ENCODE data around the gene C6orf52.
"Not testable (repeated sequence)": the region's sequence is repeated elsewhere in the genome, so short reads cannot be mapped to it uniquely, and the experiment has no call there.

The C6orf52 gene

DNA sequence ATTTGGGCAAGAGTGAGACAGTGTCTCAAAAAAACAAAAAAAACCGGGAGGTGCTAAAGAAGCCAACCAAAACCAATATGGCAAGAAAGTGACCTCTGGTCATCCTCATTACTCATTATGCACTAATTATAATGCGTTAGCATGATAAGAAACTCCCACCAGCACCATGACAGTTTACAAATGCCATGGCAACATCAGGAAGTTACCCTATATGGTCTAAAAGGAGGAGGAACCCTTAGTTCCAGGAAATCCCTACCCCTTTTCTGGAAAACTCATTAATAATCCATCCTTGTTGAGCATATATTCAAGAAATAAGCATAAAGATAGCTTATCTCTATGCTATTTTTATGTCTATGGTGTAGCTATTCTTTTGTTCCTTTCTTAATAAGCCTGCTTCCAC, 31.7 kb downstream of the C6orf52 start:
- no peak overlapping the region for H3K4me3 ChIP-seq (ENCODE audit: low read depth, low read length)
- no peak for DNase-seq (ENCODE audit: low read depth)
- TF ChIP-seq, protein P1, sequence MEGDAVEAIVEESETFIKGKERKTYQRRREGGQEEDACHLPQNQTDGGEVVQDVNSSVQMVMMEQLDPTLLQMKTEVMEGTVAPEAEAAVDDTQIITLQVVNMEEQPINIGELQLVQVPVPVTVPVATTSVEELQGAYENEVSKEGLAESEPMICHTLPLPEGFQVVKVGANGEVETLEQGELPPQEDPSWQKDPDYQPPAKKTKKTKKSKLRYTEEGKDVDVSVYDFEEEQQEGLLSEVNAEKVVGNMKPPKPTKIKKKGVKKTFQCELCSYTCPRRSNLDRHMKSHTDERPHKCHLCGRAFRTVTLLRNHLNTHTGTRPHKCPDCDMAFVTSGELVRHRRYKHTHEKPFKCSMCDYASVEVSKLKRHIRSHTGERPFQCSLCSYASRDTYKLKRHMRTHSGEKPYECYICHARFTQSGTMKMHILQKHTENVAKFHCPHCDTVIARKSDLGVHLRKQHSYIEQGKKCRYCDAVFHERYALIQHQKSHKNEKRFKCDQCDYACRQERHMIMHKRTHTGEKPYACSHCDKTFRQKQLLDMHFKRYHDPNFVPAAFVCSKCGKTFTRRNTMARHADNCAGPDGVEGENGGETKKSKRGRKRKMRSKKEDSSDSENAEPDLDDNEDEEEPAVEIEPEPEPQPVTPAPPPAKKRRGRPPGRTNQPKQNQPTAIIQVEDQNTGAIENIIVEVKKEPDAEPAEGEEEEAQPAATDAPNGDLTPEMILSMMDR (IDR thresholded peaks at IDR 0.05; ENCODE audit: insufficient read depth, low read depth, low read length, missing control alignments): no peak

DNA sequence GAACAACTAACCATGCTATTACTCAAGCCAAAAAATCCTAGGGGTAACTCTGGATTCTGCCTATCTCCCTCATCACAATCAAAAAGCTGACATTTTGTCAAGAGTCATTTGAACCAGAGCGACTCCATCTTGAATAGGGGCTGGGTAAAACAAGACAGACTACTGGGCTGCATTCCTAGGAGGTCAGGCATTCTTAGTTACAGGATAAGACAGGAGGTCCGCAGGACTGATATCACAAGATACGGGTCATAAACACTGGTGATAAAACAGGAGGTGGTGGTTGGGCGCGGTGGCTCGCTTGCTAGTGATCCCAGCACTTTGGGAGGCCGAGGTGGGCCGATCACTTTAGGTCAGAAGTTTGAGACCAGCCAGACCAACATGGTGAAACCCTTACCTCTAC, 32.2 kb downstream of the C6orf52 start:
- H3K4me3 ChIP-seq (ENCODE audit: low read depth, low read length): no peak overlapping the region
- no peak for DNase-seq (ENCODE audit: low read depth)
- TF ChIP-seq, protein P1 (IDR thresholded peaks at IDR 0.05; ENCODE audit: insufficient read depth, low read depth, low read length, missing control alignments): no peak

DNA sequence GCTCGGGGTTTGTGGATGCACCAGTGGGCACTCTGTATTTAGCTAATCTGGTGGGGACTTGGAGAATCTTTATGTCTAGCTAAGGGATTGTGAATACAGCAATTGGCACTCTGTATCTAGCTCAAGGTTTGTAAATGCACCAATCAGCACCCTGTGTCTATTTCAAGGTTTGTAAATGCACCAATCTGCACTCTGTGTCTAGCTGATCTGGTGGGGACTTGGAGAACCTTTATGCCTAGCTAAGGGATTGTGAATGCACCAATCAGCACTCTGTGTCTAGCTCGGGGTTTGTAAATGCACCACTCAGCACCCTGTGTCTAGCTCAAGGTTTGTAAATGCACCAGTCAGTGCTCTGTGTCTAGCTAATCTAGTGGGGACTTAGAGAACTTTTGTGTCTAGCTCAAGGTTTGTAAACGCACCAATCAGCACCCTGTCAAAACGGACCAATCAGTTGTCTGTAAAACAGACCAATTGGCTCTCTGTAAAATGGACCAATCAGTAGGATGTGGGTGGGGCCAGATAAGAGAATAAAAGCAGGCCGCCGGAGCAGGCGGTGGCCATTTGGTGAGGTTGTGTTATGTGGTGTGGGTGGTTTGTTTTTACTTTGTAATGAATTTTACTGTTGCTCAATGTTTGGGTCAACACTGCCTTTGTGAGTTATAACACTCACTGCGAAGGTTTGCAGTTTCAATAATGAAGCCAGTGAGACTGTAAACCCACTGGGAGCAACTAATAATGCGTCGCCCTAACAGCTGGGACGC, 33.8 kb downstream of the C6orf52 start:
- not testable (repeated sequence) for H3K4me3 ChIP-seq (ENCODE audit: low read depth, low read length); DNase-seq (ENCODE audit: low read depth)

DNA sequence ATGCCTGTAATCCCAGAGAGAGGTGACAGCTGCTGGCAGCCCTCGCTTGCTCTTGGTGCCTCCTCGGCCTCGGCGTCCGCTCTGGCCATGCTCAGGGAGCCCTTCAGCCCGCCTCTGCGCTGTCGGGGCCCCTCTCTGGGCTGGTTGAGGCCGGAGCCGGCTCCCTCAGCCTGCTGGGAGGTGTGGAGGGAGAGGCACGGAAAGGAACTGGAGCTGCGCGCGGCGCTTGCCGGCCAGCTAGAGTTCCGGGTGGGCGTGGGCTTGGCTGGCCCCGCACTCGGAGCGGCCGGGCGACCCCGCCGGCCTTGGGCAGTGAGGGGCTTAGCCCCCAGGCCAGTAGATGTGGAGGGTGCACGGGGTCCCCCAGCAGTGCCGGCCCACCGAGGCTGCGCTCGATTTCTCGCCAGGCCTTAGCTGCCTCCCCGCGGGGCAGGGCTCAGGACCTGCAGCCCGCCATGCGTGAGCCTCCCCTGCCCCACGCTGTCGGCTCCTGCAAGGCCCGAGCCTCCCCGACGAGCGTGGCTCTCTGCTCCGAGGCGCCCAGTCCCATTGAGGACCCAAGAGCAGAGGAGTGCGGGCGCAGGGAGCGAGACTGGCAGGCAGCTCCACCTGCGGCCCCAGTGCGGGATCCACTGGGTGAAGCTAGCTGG, 34.6 kb downstream of the C6orf52 start:
- H3K4me3 ChIP-seq (ENCODE audit: low read depth, low read length): no peak overlapping the region
- no peak for DNase-seq (ENCODE audit: low read depth)
- TF ChIP-seq, protein P1 (IDR thresholded peaks at IDR 0.05; ENCODE audit: insufficient read depth, low read depth, low read length, missing control alignments): no peak

DNA sequence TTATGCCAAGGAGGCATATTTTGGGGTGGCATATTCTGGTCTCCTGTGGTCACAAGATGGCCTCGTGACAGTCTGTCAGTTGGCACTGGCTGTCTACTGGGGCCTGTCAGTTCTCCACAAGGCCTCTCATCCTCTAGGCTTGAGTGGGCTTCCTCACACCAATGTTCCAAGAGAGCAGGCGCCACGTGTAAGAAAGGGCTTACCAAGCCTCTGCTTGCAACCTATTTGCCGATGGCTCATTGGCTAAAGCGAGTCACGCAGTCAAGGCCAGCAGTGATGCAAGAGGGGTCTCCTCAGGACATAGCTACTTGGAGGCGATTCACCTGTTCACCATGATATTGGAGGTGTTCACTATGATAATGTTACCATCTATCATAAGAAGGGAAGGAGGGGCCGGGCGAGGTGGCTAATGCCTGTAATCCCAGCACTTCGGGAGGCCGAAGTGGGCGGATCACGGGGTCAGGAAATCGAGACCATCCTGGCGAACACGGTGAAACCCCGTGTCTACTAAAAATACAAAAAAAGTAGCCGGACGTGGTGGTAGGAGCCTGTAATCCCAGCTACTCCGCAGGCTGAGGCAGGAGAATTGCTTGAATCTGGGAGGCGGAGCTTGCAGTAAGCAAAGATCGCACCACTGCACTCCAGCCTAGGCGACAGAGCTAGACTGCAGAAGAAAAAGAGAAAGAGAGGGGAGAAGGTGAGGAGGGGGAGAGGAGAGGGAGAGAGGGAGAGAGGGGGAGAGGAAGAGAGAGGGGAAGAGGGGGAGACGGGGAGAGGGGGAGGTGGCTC, 35.3 kb downstream of the C6orf52 start:
- no peak for DNase-seq (ENCODE audit: low read depth)
- no peak overlapping the region for H3K4me3 ChIP-seq (ENCODE audit: low read depth, low read length)
- TF ChIP-seq, protein P1 (IDR thresholded peaks at IDR 0.05; ENCODE audit: insufficient read depth, low read depth, low read length, missing control alignments): no peak

DNA sequence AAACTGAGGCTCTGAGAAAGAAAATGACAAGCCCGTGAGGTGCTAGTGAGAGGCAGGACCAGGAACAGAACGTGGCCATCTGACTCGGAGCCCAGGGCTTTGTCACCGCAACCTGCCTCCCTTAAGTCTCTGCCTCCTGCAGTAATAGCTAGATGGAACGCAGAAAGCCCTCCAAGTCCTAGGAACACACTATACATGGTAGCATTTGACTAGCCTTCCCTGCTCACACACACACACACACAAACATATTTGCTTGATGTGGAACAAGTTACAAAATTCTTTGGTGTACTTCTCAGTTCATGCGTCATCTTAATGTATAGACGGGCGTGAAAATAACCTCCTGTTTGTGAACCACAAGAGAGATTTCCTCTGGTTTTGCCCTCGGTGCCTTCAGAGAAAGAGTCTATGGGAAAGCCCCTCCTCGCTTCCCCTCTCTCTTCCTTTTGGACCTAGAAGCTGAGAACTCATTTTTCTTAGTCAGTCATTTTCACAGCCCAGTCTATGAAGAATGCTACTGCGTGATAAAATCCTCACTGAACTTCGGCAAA, 38.8 kb downstream of the C6orf52 start:
- H3K4me3 ChIP-seq (ENCODE audit: low read depth, low read length): no peak overlapping the region
- TF ChIP-seq, protein P1 (IDR thresholded peaks at IDR 0.05; ENCODE audit: insufficient read depth, low read depth, low read length, missing control alignments): no peak
- peak; percentile 40 for DNase-seq (ENCODE audit: low read depth)

DNA sequence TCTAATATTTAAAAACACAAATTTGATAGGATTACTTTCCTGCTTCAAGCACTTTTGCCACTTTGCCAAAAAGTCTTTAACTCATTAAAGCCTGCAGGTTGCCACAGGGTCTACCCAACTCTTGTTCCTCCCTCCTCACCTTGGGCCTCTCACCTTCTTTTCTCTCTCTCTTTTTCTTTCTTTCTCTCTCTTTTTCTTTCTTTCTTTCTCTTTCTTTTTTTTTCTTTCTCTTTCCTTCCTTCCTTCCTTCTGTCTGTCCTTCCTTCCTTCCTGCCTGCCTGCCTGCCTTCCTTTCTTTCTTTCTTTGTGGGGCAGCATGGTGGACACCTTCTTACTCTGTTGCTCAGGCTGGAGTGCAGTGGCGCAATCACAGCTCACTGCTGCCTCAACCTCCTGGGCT, 50.2 kb downstream of the C6orf52 start:
- DNase-seq (ENCODE audit: low read depth): no peak
- TF ChIP-seq, protein P1 (IDR thresholded peaks at IDR 0.05; ENCODE audit: insufficient read depth, low read depth, low read length, missing control alignments): no peak
- H3K4me3 ChIP-seq (ENCODE audit: low read depth, low read length): no peak overlapping the region
